ENCODE measurements around the gene FOXO4.
A peak's percentile ranks its signal among the peaks of the same experiment; 100 is the strongest.

FOXO4 gene

GRCh38 chrX:71067089-71067488 lies 28.6 kb upstream of the FOXO4 start:
- DNase-seq (ENCODE audit: low read depth): no peak
- peak overlapping the region; percentile 74 for H3K4me3 ChIP-seq (ENCODE audit: low read depth, low read length)
- TF ChIP-seq CTCF (conservative IDR thresholded peaks at IDR 0.05; ENCODE audit: low read depth, low read length): no peak

GRCh38 chrX:71067712-71068043 lies 28.0 kb upstream of the FOXO4 start:
- H3K4me3 ChIP-seq (ENCODE audit: low read depth, low read length): peak overlapping the region; percentile 74
- DNase-seq (ENCODE audit: low read depth): no peak
- no peak for TF ChIP-seq CTCF (conservative IDR thresholded peaks at IDR 0.05; ENCODE audit: low read depth, low read length)

- peak; percentile 96 for DNase-seq (ENCODE audit: low read depth)
- no peak for TF ChIP-seq CTCF (conservative IDR thresholded peaks at IDR 0.05; ENCODE audit: low read depth, low read length)
- H3K4me3 ChIP-seq (ENCODE audit: low read depth, low read length): peak within 1 kb of the TSS; percentile 74
Measured at GRCh38 chrX:71068044-71068918, 27.4 kb upstream of the FOXO4 start, which contains the start of gene SNX12. TSS of gene SNX12 (minus strand) at chrX:71068334. CDS start at chrX:71068306, 28 bp downstream.

- TF ChIP-seq CTCF (conservative IDR thresholded peaks at IDR 0.05; ENCODE audit: low read depth, low read length): no peak
- DNase-seq (ENCODE audit: low read depth): no peak
- no peak overlapping the region for H3K4me3 ChIP-seq (ENCODE audit: low read depth, low read length)
Measured at GRCh38 chrX:71070531-71070930, 25.1 kb upstream of the FOXO4 start.

- H3K4me3 ChIP-seq (ENCODE audit: low read depth, low read length): no peak overlapping the region
- DNase-seq (ENCODE audit: low read depth): peak; percentile 48
- TF ChIP-seq CTCF (conservative IDR thresholded peaks at IDR 0.05; ENCODE audit: low read depth, low read length): no peak
Measured at GRCh38 chrX:71081330-71082123, 14.1 kb upstream of the FOXO4 start.

- H3K4me3 ChIP-seq (ENCODE audit: low read depth, low read length): no peak overlapping the region
- DNase-seq (ENCODE audit: low read depth): no peak
- no peak for TF ChIP-seq CTCF (conservative IDR thresholded peaks at IDR 0.05; ENCODE audit: low read depth, low read length)
Measured at GRCh38 chrX:71082124-71082647, 13.5 kb upstream of the FOXO4 start.
